Pancreas (tissue), 10 donors: ENCODE results near the gene HSPBAP1. TPM values are rescaled to one million over a fixed set of nuclear protein-coding genes. Genes with fewer than 3 reads are reported as not detected.

Experiments
- ATAC-seq, 4 donors: fragments of 200-7000 bp; cut with Tn5 transposase; one replicate each; pipeline versions ENCODE4 v1.8.0 to v1.9.1; 2020; ENCODE audit warnings: mild to moderate bottlenecking in 4 of 4, moderate library complexity in 4 of 4
- DNase-seq, 6 donors: peaks; one replicate each; pipeline ENCODE4 v3.0.0-alpha.2; 2020
- FAIRE-seq: peaks from 2 replicates; lab custom pipeline; 2012; peaks lifted over from hg19 to GRCh38; lab: Jason Lieb, UNC
- H3K27ac ChIP-seq, 4 donors: fragments of 200-600 bp; sonication (generic); 1 replicate in 3 of 4; 2 replicates in 1 of 4; pipeline versions ENCODE4 v1.5.0 to v1.8.0; 2020
- H3K27me3 ChIP-seq, 4 donors: fragments of 200-600 bp; one replicate each; pipeline ENCODE4 v1.8.0; 2021
- H3K36me3 ChIP-seq, 3 donors: fragments of 200-600 bp; sonication (generic) in 1 of 3; one replicate each; pipeline versions ENCODE4 v1.5.0 to v1.8.0; 2020 to 2021
- H3K4me1 ChIP-seq, 3 donors: fragments of 200-600 bp; one replicate each; pipeline ENCODE4 v1.8.0; 2021
- H3K4me3 ChIP-seq, 4 donors: fragments of 200-600 bp; sonication (generic) in 2 of 4; one replicate each; pipeline versions ENCODE4 v1.5.0 to v1.8.0; 2020 to 2021
- H3K9me3 ChIP-seq, 4 donors: fragments of 200-600 bp; one replicate each; pipeline ENCODE4 v1.8.0; 2021
- WGBS, 2 donors: extraction: QIAGEN DNeasy Blood & Tissue Kit; methylation state at CpG; one replicate each; pipeline ENCODE4 v1.1.7; 2013; 5-methylcytosine and 5-hydroxymethylcytosine counted together
- intact Hi-C, 3 donors: fragments of 100-400 bp; cut with DNase I; formaldehyde crosslinking; loops; one replicate each; pipeline versions ENCODE4 v1.11.1 to v1.14.2; 2022
- polyA plus RNA-seq, 2 donors: library from polyadenylated mRNA; stranded (reverse); fragments of 200-250 nt; gene quantifications; one replicate each; pipeline ENCODE4 v1.2.3, GENCODE V29; 2013
- total RNA-seq, 6 donors: library from RNA; stranded (reverse); fragmentation: NEBNext Ultra II Directional in 4 of 6; extraction: Animal tissue kit (Norgen Biotek cat#: 25700) in 4 of 6; gene quantifications; one replicate each; pipeline versions ENCODE4 v1.2.1 to v1.2.4, GENCODE V29; 2021 to 2023
- TF ChIP-seq, protein P1 (sequence below), 4 donors: fragments of 200-600 bp; sonication (generic) in 3 of 4; IDR thresholded peaks; one replicate each; pipeline versions ENCODE4 v1.5.0 to v1.8.0; 2021; ENCODE audit warnings: antibody characterized with exemption in 4 of 4
- donor health status: healthy with polysubstance abuse.
- donor health status: DM: no; HTN: no; CAD: no; lungs with moderate emphysema.
- donor health status: DM: no; HTN: no; CAD: no.
- donor health status: control.
- donor health status: control.
- donor health status: Bipolar disorder and iron deficiency.
- donor health status: DM: yes; HTN: yes; CAD: no.
- donor health status: DM: no; HTN: no; CAD: no.
- donor health status: DM: no; HTN: no; CAD: no.
- donor health status: DM: yes; HTN: yes; CAD: no.

HSPBAP1 gene
- total and polyA plus RNA-seq, 8 donors: 3.1 to 20.4 (median 4.6) TPM

DNA sequence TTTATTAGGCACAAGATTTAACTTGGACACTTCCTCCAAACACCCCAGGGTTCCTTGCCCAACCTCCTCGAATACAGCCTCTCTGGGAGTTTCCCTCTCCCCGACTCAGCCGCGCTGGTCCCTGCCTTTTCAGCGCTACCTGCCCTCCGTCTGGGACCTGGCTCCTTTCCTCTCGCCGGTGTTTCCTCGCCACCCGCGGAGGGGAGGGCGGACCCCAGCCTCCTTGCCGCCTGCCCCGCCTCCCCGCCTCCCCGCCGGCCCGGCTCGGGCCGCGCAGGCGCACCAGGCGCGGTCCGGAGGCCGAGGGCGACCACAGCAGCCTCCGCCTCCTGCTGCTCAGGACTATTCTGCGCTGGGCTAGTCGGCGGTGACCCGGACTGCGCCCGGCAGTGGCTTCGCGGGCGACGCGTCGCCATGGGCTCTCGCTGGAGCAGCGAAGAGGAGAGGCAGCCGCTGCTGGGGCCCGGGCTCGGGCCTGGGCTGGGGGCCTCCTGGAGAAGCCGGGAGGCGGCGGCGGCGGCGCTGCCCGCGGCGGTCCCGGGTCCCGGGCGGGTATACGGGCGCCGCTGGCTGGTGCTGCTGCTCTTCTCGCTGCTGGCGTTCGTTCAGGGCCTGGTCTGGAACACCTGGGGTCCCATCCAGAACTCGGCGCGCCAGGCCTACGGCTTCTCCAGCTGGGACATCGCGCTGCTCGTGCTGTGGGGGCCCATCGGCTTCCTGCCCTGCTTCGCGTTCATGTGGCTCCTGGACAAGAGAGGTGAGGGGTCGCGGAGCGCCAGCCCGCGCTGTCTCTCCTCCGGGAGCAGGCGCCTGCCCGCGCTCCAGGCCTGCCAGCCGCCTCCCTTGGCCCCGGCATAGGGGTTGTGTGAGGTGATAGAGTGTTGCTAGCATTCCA, 1.4 kb upstream of the HSPBAP1 start, which contains the start of gene SLC49A4:
SLC49A4 (plus strand) TSS at position 291 of the 895 bp plus-strand sequence; CDS start at position 415, 124 bp downstream.
- DNase-seq (peak; percentile 82 to 92 (median 87)), FAIRE-seq (no peak), ATAC-seq (peak; percentile 82 to 90 (median 89))
- no peaks in the 10 kb centered on the region for H3K27me3 ChIP-seq
- WGBS, 2 donors: 0 to 1% methylated on average over 71 to 84 of the region's 84 CpGs
- peaks cover 0 to 20% (median 14%) of the 10 kb centered on the region in 3 donors for H3K4me1 ChIP-seq
- H3K27ac ChIP-seq: peak within 1 kb of the TSS; percentile 91 to 96 (median 94)
- no peaks in the 10 kb centered on the region for H3K9me3 ChIP-seq
- no peaks in the 10 kb centered on the region for H3K36me3 ChIP-seq
- intact Hi-C loops: no loop called here
- H3K4me3 ChIP-seq: peak within 1 kb of the TSS; percentile 62 to 84 (median 75)
- TF ChIP-seq, protein P1, sequence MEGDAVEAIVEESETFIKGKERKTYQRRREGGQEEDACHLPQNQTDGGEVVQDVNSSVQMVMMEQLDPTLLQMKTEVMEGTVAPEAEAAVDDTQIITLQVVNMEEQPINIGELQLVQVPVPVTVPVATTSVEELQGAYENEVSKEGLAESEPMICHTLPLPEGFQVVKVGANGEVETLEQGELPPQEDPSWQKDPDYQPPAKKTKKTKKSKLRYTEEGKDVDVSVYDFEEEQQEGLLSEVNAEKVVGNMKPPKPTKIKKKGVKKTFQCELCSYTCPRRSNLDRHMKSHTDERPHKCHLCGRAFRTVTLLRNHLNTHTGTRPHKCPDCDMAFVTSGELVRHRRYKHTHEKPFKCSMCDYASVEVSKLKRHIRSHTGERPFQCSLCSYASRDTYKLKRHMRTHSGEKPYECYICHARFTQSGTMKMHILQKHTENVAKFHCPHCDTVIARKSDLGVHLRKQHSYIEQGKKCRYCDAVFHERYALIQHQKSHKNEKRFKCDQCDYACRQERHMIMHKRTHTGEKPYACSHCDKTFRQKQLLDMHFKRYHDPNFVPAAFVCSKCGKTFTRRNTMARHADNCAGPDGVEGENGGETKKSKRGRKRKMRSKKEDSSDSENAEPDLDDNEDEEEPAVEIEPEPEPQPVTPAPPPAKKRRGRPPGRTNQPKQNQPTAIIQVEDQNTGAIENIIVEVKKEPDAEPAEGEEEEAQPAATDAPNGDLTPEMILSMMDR (IDR thresholded peaks at IDR 0.05): no peak

DNA sequence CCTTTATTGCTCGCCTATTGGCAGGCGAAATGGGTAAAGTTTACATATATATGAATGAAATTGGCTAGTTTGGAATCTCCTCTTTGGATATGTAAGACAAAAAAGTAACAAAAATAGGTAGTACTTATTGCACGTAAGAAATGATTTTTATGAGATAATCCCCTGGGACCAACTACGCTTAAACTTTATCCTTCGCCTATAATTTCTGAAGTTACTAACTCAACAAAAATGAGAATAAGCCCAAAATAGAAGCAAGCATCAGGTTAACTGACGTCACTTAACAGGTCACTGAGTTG, 800 bp upstream of the HSPBAP1 start:
- no peaks in the 10 kb centered on the region for H3K9me3 ChIP-seq
- WGBS, 2 donors: 1% methylated on average over 6 of the region's 6 CpGs
- no peaks in the 10 kb centered on the region for H3K27me3 ChIP-seq
- ATAC-seq (no peak), DNase-seq (no peak), FAIRE-seq (no peak)
- H3K4me1 ChIP-seq: peaks cover 0 to 20% (median 14%) of the 10 kb centered on the region in 3 donors
- no peaks in the 10 kb centered on the region for H3K36me3 ChIP-seq
- intact Hi-C loops: no loop called here
- peak overlapping the region; percentile 62 to 84 (median 75) for H3K4me3 ChIP-seq
- peak overlapping the region; percentile 91 to 96 (median 94) for H3K27ac ChIP-seq
- TF ChIP-seq, protein P1 (IDR thresholded peaks at IDR 0.05): no peak

DNA sequence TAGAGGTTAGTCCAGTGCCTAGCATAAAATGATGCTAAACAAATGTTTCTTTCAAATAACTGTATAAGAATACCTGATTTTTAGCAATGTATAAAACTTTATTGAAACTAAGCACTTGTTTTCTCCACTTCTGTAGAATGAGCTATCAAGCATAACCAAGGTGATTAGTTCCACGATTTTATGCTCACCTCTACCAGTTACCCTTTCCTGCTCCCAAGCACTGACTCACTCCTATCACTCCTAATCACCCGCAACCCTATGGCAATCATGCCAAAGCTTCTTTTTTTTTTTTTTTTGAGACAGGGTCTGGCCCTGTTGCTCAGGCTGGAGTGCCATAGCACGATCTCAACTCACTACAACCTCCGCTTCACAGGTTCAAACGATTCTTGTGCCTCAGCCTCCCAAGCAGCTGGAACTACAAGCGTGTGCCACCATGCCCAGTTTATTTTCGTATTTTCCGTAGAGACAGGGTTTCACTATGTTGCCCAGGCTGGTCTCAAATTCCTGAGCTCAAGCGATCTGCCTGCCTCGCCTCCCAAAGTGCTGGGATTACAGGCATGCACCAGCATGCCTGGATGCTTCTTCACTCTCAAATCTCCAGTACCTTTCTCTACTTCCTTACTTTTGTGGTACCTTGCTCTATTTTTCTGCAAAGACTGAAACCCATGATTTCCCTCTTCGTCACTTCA, 3.9 kb downstream of the HSPBAP1 start:
- no peaks in the 10 kb centered on the region for H3K36me3 ChIP-seq
- H3K27ac ChIP-seq: no peak overlapping the region
- ATAC-seq (no peak), DNase-seq (no peak), FAIRE-seq (no peak)
- intact Hi-C loops: no loop called here
- TF ChIP-seq, protein P1 (IDR thresholded peaks at IDR 0.05): no peak
- WGBS, 2 donors: 86 to 91% methylated on average over 11 of the region's 11 CpGs
- no peak overlapping the region for H3K4me3 ChIP-seq
- H3K9me3 ChIP-seq: no peaks in the 10 kb centered on the region
- H3K27me3 ChIP-seq: no peaks in the 10 kb centered on the region
- H3K4me1 ChIP-seq: peaks cover 0 to 5% (median 0%) of the 10 kb centered on the region in 3 donors

DNA sequence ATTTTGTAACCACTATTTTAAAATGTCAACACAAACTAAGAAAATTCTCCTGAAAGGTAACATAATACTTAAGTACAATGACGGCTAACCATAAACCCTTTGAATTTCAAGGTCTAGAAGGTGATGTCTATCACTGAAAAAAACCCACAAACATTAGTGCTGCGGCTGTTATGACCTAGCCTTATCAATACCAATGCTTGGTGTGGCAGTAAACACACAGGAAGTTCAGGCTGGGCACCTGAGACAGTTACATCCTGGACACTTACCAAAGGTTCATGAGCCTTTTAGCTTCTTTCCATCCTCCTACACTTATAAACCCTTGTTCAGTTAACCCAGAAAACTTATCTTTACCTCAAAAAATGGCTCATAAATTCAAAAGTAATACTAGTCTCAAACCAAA, 5.8 kb downstream of the HSPBAP1 start:
- TF ChIP-seq, protein P1 (IDR thresholded peaks at IDR 0.05): no peak
- FAIRE-seq (no peak), DNase-seq (no peak), ATAC-seq (no peak)
- no peaks in the 10 kb centered on the region for H3K9me3 ChIP-seq
- intact Hi-C loops: no loop called here
- no peaks in the 10 kb centered on the region for H3K36me3 ChIP-seq
- no peaks in the 10 kb centered on the region for H3K27me3 ChIP-seq
- H3K4me3 ChIP-seq: no peak overlapping the region
- no peak overlapping the region for H3K27ac ChIP-seq
- H3K4me1 ChIP-seq: peaks cover 0 to 2% (median 0%) of the 10 kb centered on the region in 3 donors
- WGBS, 2 donors: 60 to 67% methylated on average over 2 of the region's 2 CpGs
